ENCODE data around the gene TSPAN9.

Gene TSPAN9

DNA sequence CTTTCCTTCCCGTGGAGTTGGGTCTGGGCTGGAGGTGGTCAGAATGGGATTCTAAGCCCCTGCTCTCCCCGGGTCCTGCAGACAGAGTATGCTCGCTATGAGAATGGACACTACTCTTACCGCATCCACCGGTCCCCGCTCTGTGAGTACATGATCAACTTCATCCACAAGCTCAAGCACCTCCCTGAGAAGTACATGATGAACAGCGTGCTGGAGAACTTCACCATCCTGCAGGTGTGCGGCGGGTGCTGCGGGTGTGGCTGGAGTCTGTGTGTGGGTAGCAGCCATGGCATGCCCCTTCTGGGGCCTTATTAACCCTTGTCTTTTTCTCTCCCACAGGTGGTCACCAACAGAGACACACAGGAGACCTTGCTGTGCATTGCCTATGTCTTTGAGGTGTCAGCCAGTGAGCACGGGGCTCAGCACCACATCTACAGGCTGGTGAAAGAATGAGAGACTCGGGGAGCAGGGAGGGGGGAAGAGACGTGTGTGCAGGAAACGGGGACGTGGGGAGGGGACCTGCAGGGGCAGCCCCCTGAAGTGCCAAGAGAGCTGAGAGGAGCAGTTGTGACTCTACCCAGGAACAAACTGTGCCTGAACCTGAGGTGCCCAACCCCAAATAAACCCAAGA, 37.0 kb upstream of the TSPAN9 start:
- DNase-seq (ENCODE audit: insufficient read length, low spot score) (no peak), FAIRE-seq (no peak)

DNA sequence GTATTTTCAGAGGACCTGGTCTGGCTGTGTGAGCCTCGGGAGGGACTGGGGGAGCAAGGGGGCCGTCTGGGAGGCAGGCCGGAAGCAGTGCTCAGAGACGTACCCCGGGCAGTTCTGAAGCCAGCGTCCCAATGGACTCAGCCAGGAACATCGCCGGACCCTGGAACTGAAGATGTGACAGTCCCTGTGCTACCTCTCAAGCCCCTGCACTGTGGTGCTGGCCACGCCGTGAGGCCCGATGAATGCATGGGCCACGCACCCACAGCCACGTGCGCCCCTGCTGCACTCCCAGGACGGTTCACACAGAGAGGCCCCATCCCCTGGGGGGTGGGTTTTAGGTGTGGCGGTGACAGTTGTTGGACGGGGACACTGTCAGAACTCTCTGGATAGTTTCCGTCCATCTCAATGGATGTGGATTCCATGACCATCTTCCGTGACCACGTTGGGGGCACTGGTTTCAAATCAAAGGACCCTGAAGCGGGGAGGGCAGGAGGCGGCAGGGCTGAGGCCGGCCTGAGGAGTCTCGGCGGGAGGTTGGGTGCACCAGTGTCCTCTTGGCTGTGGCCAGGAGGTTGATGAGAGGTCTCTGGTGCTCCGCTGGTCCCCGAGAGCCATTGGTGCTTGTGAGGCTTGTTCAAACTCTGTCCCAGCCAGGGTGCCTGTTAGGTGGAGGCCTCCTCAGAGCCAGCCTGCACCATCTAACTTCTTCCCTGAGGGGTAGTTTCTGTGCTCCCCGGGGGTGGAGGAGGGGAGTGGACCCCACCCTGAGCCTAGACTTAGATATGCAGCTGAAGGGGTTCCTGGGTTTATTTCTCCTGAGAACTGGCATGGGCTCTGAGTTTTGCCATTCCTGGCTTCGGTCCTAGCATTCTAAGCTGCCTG, 36.3 kb upstream of the TSPAN9 start:
- no peak for FAIRE-seq
- no peak for DNase-seq (ENCODE audit: insufficient read length, low spot score)
- no peak for TF ChIP-seq POLR2A (IDR thresholded peaks at IDR 0.05; ENCODE audit: low read depth, low read length)

More for the DNA sequence above, 37.0 kb upstream of the TSPAN9 start:
- TF ChIP-seq POLR2A (IDR thresholded peaks at IDR 0.05; ENCODE audit: low read depth, low read length), result no peak

DNA sequence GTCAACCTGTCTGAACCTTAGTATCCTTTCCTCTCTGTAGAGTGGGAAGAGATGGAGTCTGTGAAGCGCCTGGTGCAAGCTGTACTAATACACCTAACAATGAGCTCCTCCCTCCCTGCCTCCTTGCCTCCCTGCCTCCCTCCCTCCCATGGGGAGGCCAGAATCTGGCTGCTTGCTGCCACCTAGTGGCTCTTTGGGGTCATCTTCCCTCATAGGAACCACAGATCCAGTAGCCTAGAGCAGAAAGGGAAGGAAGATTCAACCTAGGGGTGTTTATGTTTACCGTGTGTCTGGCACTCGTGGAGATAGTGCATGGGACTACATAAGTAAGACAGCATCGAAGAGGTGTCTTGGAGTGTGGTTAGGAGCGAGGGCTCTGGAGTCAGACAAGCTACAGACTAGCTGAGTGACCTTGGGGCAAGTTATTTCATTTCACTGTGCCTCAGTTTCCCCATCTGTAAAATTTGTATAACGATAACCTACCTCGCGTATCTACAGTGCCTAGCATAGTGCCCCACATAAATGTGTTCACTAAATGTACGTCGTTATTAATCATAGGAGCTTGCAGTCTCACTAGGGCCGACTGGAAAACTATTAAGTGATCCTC, 35.5 kb upstream of the TSPAN9 start:
- TF ChIP-seq POLR2A (IDR thresholded peaks at IDR 0.05; ENCODE audit: low read depth, low read length), result no peak
- peak; percentile 83 for DNase-seq (ENCODE audit: insufficient read length, low spot score)
- FAIRE-seq, result no peak

DNA sequence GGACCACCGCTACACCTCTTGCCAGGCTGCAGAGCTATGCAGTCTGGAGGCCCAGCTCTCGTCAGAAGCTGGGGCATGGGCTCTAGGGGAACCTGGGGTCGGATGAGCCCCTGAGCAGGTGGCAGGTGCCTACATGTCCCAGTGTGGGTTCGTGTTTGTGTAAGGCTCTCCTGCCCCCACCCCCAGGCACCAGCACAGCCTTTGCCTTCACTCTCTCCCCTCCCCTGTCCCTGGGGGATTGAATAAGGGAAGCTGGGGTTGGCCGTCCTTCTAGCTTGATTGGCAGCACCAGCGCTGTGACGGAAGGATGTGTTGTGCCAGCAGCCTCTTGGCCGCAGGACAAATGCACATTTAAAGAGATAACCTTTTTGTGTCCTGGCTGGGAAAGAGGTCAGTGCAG, 34.8 kb upstream of the TSPAN9 start:
- no peak for TF ChIP-seq POLR2A (IDR thresholded peaks at IDR 0.05; ENCODE audit: low read depth, low read length)
- FAIRE-seq (no peak), DNase-seq (ENCODE audit: insufficient read length, low spot score) (no peak)

DNA sequence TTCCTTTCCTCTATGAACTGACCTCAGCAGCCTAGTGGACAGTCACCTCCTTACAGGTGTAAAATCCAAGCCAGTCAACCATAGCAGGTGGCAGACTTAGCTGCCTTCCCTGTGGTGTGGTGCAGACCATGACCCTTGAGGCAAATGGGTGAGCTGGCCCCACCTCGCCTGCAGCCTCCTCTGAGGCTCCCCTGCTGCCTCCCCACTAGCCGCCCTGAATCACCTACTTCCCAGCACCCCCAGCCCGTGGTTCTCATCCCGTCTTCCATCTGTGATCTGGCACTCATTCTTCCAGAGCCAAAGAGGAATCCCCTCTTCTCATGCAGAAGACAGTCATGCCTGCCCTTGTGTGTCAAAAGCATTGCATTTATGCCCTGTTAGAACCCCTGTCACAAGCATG, 34.4 kb upstream of the TSPAN9 start:
- DNase-seq (ENCODE audit: insufficient read length, low spot score) (no peak), FAIRE-seq (no peak)
- TF ChIP-seq POLR2A (IDR thresholded peaks at IDR 0.05; ENCODE audit: low read depth, low read length), result no peak

DNA sequence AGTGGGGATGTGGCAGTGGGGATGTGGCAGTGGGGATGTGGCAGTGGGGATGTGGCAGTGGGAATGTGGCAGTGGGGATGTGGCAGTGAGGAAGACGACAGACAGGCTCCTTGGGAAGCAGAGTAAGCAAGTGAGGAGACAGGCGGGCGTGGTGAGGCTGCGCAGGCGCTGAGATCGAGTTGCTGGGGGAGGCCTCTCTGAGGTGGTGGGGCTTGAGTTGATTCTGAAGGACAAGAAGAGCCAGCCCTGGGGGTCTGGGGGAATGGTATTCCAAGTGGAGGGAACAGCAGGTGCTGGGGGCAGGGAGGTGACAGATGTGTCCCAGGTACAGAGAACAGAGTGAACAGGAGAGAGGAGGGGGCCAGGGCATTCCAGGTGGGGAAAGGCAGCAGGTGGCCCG, 33.8 kb upstream of the TSPAN9 start:
- FAIRE-seq, result no peak
- TF ChIP-seq POLR2A (IDR thresholded peaks at IDR 0.05; ENCODE audit: low read depth, low read length), result no peak
- DNase-seq (ENCODE audit: insufficient read length, low spot score), result no peak

DNA sequence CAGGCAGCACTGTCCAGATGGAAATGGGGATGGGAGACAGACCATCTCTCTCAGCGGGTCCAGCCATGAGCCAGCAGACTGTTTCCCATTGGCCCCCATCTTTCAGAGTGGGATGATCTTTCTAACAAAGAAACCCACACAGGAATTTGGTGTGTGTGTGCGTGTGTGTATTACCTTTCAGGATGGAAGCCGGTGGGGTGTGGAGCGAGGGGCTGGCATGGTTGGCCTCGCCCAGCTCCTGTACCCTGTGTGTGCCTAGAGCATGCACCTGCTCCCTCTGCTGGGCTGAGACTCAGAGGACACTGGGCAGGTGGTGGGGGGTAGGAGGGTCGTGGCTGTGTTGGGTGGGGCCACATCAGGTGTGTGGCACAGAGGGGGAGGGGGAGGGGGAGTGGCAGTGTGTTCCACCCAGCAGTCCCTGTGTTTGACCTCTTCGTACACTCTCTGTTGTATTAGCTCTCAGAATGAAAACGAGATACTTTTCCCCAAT, 33.0 kb upstream of the TSPAN9 start:
- DNase-seq (ENCODE audit: insufficient read length, low spot score) (no peak), FAIRE-seq (no peak)
- no peak for TF ChIP-seq POLR2A (IDR thresholded peaks at IDR 0.05; ENCODE audit: low read depth, low read length)

DNA sequence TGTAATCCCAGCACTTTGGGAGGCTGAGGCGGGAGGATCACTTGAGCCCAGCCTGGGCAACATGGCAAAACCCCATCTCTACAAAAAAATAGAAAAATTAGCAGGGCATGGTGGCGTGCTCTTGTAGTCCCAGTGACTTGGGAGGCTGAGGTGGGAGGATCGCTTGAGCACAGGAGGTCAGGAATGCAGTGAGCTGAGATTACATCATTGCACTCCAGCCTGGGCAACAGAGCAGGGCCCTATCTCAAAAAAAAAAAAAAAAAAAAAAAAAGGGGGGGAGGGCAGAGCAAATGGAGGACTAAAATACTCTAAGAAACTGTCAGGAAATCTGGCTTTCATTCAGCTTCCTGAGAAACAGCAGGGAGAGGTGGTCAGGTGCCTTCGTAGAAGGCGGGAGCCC, 31.7 kb upstream of the TSPAN9 start:
- no peak for FAIRE-seq
- DNase-seq (ENCODE audit: insufficient read length, low spot score), result no peak

DNA sequence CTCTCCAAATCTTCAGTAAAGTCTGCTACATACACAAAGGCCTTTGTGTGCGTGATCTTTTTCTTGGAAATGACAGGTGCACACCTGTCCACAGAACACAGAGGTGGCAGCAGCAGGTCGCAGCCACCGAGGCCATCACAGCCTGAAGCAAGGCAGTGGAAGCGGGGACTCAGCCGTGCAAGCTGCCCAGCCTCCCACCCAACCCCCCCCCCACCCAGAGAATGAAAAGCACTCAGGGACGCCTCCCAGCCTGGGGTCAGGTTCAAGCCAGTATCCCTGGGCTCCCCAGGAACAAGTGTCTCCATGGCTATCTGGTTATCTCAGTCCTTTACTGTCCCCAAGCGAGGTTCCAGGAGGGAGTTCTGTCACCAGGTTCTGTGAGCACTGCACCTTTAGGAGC, 31.2 kb upstream of the TSPAN9 start:
- FAIRE-seq (no peak), DNase-seq (ENCODE audit: insufficient read length, low spot score) (no peak)
- TF ChIP-seq POLR2A (IDR thresholded peaks at IDR 0.05; ENCODE audit: low read depth, low read length), result no peak

More for the DNA sequence above, 31.7 kb upstream of the TSPAN9 start:
- TF ChIP-seq POLR2A (IDR thresholded peaks at IDR 0.05; ENCODE audit: low read depth, low read length), result no peak

DNA sequence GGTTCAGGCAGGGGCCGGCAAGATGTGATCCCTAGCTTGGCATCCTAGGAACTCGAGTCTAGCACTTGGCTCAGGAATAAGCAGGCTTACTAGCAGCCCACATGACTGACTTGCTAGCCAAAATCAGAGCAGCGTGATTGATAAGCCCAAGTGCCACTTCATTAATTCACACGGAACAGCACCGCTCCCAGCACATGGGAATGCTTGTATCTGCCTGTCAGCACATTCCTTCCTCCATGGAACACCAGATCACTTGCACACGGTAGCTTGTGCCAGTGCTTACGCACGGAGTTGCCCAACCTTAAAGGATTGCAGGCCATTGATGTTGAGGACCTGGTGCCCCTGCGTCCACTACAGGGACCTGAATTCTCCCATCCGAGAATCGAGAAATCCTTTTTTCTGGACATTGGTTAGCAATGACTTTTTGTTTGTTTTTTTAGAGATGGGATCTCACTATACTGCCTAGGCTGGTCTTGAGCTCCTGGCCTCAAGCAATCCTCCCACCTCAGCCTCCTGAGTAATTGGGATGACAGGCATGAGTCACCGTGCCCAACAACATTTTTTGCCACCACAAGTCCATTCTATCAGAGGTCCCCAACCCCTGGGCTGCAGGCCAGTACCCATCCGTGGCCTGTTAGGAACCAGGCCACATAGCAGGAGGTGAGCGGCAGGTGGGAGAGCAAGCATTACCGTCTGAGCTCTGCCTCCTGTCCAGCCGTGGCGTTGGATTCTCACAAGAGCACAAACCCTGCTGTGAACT, 30.6 kb upstream of the TSPAN9 start:
- FAIRE-seq, result no peak
- TF ChIP-seq POLR2A (IDR thresholded peaks at IDR 0.05; ENCODE audit: low read depth, low read length), result no peak
- no peak for DNase-seq (ENCODE audit: insufficient read length, low spot score)

DNA sequence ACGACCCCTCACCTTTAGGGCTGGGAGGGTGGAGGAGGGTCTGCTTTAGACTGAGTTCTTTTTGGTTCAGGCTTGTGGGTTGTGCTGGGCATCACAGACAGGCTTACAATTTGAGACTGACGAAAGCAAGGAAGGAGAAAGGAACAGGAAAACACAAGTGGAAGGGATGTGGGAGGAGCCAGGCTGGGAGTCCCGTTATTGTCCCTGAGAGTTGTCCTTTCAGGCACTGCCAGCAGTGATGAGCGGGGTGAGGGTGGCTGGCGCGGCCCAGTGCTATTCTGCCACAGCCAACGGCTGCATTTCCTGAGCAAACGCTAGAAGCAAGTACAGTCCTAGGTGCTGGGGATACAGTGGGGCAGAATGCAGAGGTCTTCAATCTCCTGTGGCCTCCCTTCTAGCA, 29.2 kb upstream of the TSPAN9 start:
- FAIRE-seq (no peak), DNase-seq (ENCODE audit: insufficient read length, low spot score) (no peak)
- no peak for TF ChIP-seq POLR2A (IDR thresholded peaks at IDR 0.05; ENCODE audit: low read depth, low read length)

DNA sequence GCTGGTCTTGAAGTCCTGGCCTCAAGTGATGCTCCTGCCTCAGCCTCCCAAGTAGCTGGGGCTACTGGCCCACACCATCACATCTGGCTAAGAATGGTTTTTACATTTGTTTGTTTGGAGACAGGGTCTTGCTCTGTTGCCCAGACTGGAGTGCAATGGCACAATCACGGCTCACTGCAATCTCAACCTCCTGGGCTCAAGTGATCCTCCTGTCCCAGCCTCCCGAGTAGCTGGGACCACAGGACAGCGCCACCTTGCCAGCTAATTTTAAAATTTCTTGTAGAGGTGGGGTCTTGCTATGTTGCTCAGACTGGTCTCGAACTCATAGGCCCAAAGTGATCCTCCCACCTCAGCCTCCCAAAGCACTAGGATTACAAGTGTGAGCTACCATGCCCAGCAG, 28.6 kb upstream of the TSPAN9 start:
- FAIRE-seq, result no peak
- TF ChIP-seq POLR2A (IDR thresholded peaks at IDR 0.05; ENCODE audit: low read depth, low read length), result no peak
- no peak for DNase-seq (ENCODE audit: insufficient read length, low spot score)

DNA sequence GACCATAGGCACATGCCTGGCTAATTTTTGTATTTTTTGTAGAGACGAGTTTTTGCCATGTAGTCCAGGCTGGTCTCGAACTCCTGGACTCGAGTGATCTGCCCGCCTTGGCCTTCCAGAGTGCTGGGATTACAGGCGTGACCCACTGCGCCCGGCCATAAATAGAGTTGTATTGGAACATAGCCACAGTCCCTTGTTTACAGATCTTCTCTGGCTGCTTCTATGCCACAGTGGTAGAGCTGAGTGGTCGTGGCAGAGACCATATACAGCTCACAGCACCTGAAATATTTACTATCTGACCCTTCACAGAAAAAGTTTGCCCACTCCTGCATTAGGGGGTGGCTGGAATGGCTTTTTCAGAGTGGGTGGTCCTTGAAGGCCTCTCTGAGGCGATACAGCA, 28.0 kb upstream of the TSPAN9 start:
- FAIRE-seq, result no peak
- TF ChIP-seq POLR2A (IDR thresholded peaks at IDR 0.05; ENCODE audit: low read depth, low read length), result no peak
- DNase-seq (ENCODE audit: insufficient read length, low spot score), result no peak

All from H54 (cell line).